Activated CD4-positive, CD25-positive, alpha-beta regulatory T cell treated with anti-CD3 and anti-CD28 coated beads, Interleukin-2, amount 50 U/mL, for 24 hours (primary cell): Measurements from ENCODE around the gene VSIG10L.

ENCODE experiments used
- ATAC-seq, 2 donors: fragments of 150-1000 bp; cut with Tn5 transposase; one replicate each; pipeline ENCODE4 v1.10.0; 2021; ENCODE audit warnings: mild to moderate bottlenecking in 1 of 2, moderate library complexity in 1 of 2

The VSIG10L gene

GRCh38 chr19:51311351-51312257 lies 30.3 kb downstream of the VSIG10L start, which contains the start of gene IGLON5:
IGLON5 (plus strand) TSS chr19:51311644; CDS start chr19:51311848, 204 bp downstream.
- no peak for ATAC-seq

- no peak for ATAC-seq
Observed at GRCh38 chr19:51305479-51305878, 36.5 kb downstream of the VSIG10L start.

GRCh38 chr19:51301266-51301665 lies 40.7 kb downstream of the VSIG10L start:
- ATAC-seq: no peak

- no peak for ATAC-seq
Observed at GRCh38 chr19:51297406-51297805, 44.5 kb downstream of the VSIG10L start.

GRCh38 chr19:51296336-51297093 lies 45.4 kb downstream of the VSIG10L start:
- ATAC-seq: no peak

- ATAC-seq: no peak
Observed at GRCh38 chr19:51295382-51296126, 46.4 kb downstream of the VSIG10L start.

- ATAC-seq: no peak
Observed at GRCh38 chr19:51294977-51295375, 47.0 kb downstream of the VSIG10L start.

- no peak for ATAC-seq
Observed at GRCh38 chr19:51294211-51294976, 47.5 kb downstream of the VSIG10L start.

- ATAC-seq: no peak
Observed at GRCh38 chr19:51293571-51294210, 48.2 kb downstream of the VSIG10L start.

GRCh38 chr19:51292971-51293370 lies 49.0 kb downstream of the VSIG10L start:
- ATAC-seq: no peak

GRCh38 chr19:51289635-51290034 lies 52.3 kb downstream of the VSIG10L start:
- ATAC-seq: no peak

GRCh38 chr19:51285682-51286081 lies 56.3 kb downstream of the VSIG10L start:
- ATAC-seq: no peak

- no peak for ATAC-seq
Observed at GRCh38 chr19:51282335-51282734, 59.6 kb downstream of the VSIG10L start.
